SK-N-MC (cell line): Measurements from ENCODE around the gene GRM8.

Experiments used
- DNase-seq: peaks from one replicate; pipeline ENCODE4 v3.0.0-alpha.2; 2011; ENCODE audit warnings: low read depth, low spot score
- H3K27ac ChIP-seq: fragments of 200-600 bp; sonication (generic); 2 replicates; pipeline ENCODE4 v1.5.1; 2016; ENCODE audit warnings: mixed run types
- H3K36me3 ChIP-seq: fragments of 200-600 bp; sonication (generic); 2 replicates; pipeline ENCODE4 v1.6.1; 2017; ENCODE audit warnings: antibody characterized with exemption, low read length, mixed read lengths; ENCODE audit not compliant: insufficient read depth
- H3K4me3 ChIP-seq: fragments of 200-600 bp; sonication (generic); 2 replicates; pipeline ENCODE4 v1.5.1; 2016
- H3K9ac ChIP-seq: fragments of 200-600 bp; sonication (generic); 2 replicates; pipeline ENCODE4 v1.8.0; 2017; ENCODE audit warnings: mixed run types, mixed read lengths; ENCODE audit not compliant: insufficient read length
- H3K9me3 ChIP-seq: fragments of 200-600 bp; sonication (generic); 2 replicates; pipeline ENCODE4 v1.6.1; 2017; ENCODE audit warnings: low read depth, mild to moderate bottlenecking, antibody characterized with exemption, low read length, moderate library complexity, mixed read lengths
- EZH2 ChIP-seq: fragments of 200-600 bp; sonication (generic); IDR thresholded peaks from one replicate; pipeline ENCODE4 v1.6.1; 2017; ENCODE audit warnings: antibody characterized with exemption
- FOXP2 ChIP-seq: optimal IDR thresholded peaks from 2 replicates; pipeline ENCODE3; 2011; ENCODE audit warnings: mild to moderate bottlenecking, moderate library complexity; ENCODE audit not compliant: insufficient read depth; ENCODE audit errors: extremely low read length, control extremely low read depth
- POLR2AphosphoS5 ChIP-seq: IDR thresholded peaks from 2 replicates; pipeline ENCODE4 v1.6.1; 2012; ENCODE audit warnings: mild to moderate bottlenecking, low read depth, low read length, borderline replicate concordance

The GRM8 gene

GRCh38 chr7:126608339-126608776 lies 644.4 kb downstream of the GRM8 start:
- DNase-seq, result no peak
- Histone ChIP-seq H3K9ac (no peak overlapping the region), H3K4me3 (no peak overlapping the region), H3K36me3 (no peaks in the 10 kb centered on the region), H3K27ac (no peak overlapping the region), H3K9me3 (no peaks in the 10 kb centered on the region)
- TF ChIP-seq FOXP2 (no peak), POLR2AphosphoS5 (no peak), EZH2 (no peak)

GRCh38 chr7:126606331-126606730 lies 646.4 kb downstream of the GRM8 start:
- Histone ChIP-seq H3K27ac (no peak overlapping the region), H3K9me3 (no peaks in the 10 kb centered on the region), H3K9ac (no peak overlapping the region), H3K36me3 (no peaks in the 10 kb centered on the region), H3K4me3 (no peak overlapping the region)
- TF ChIP-seq EZH2, result no peak
- TF ChIP-seq FOXP2, result no peak
- TF ChIP-seq POLR2AphosphoS5, result no peak
- no peak for DNase-seq

- Histone ChIP-seq H3K36me3 (no peaks in the 10 kb centered on the region), H3K9ac (no peak overlapping the region), H3K4me3 (no peak overlapping the region), H3K27ac (no peak overlapping the region), H3K9me3 (no peaks in the 10 kb centered on the region)
- DNase-seq, result no peak
- TF ChIP-seq EZH2 (no peak), POLR2AphosphoS5 (no peak), FOXP2 (no peak)
Measured at GRCh38 chr7:126605553-126605952, 647.2 kb downstream of the GRM8 start.

GRCh38 chr7:126605056-126605455 lies 647.7 kb downstream of the GRM8 start:
- no peak for DNase-seq
- H3K27ac ChIP-seq, result no peak overlapping the region

GRCh38 chr7:126589068-126589684 lies 663.6 kb downstream of the GRM8 start:
- no peak overlapping the region for H3K27ac ChIP-seq
- TF ChIP-seq FOXP2 (no peak), EZH2 (no peak), POLR2AphosphoS5 (no peak)
- H3K9ac ChIP-seq, result no peak overlapping the region
- H3K36me3 ChIP-seq, result no peaks in the 10 kb centered on the region
- no peak overlapping the region for H3K4me3 ChIP-seq
- no peak for DNase-seq
- H3K9me3 ChIP-seq, result no peaks in the 10 kb centered on the region

More at GRCh38 chr7:126605056-126605455, 647.7 kb downstream of the GRM8 start:
- no peak for TF ChIP-seq EZH2
- no peak for TF ChIP-seq POLR2AphosphoS5
- no peak for TF ChIP-seq FOXP2
- H3K4me3 ChIP-seq, result no peak overlapping the region
- no peak overlapping the region for H3K9ac ChIP-seq
- H3K36me3 ChIP-seq, result no peaks in the 10 kb centered on the region
- H3K9me3 ChIP-seq, result no peaks in the 10 kb centered on the region

- Histone ChIP-seq H3K36me3 (no peaks in the 10 kb centered on the region), H3K4me3 (no peak overlapping the region), H3K9me3 (no peaks in the 10 kb centered on the region), H3K27ac (no peak overlapping the region), H3K9ac (no peak overlapping the region)
- DNase-seq, result no peak
- TF ChIP-seq EZH2 (no peak), POLR2AphosphoS5 (no peak), FOXP2 (no peak)
Measured at GRCh38 chr7:126578338-126578737, 674.4 kb downstream of the GRM8 start.

GRCh38 chr7:126574276-126575250 lies 678.2 kb downstream of the GRM8 start:
- DNase-seq, result no peak
- Histone ChIP-seq H3K27ac (no peak overlapping the region), H3K4me3 (no peak overlapping the region)

GRCh38 chr7:126570845-126571244 lies 681.9 kb downstream of the GRM8 start:
- TF ChIP-seq POLR2AphosphoS5 (no peak), EZH2 (no peak), FOXP2 (no peak)
- DNase-seq, result no peak
- H3K27ac ChIP-seq, result no peak overlapping the region
- H3K36me3 ChIP-seq, result no peaks in the 10 kb centered on the region
- H3K4me3 ChIP-seq, result no peak overlapping the region
- no peaks in the 10 kb centered on the region for H3K9me3 ChIP-seq
- no peak overlapping the region for H3K9ac ChIP-seq

More at GRCh38 chr7:126574276-126575250, 678.2 kb downstream of the GRM8 start:
- Histone ChIP-seq H3K36me3 (no peaks in the 10 kb centered on the region), H3K9me3 (no peaks in the 10 kb centered on the region), H3K9ac (no peak overlapping the region)
- TF ChIP-seq FOXP2 (no peak), POLR2AphosphoS5 (no peak), EZH2 (no peak)
